ENCODE data around the gene ZFPL1. TPM values are rescaled to one million over a fixed set of nuclear protein-coding genes. Genes with fewer than 3 reads are reported as not detected.

ZFPL1 gene
- total and polyA plus RNA-seq, 4 donors = 34.5 to 45.8 (median 35.2) TPM

GRCh38 chr11:65131895-65132237 is 47.8 kb downstream of the ZFPL1 start:
- 84 to 87% methylated on average over 6 of the region's 6 CpGs for WGBS, 2 donors
- Histone ChIP-seq H3K27me3 (ENCODE audit: control insufficient read depth in 3 of 3, insufficient read depth in 3 of 3, low read length in 2 of 3) (no peaks in the 10 kb centered on the region), H3K4me3 (no peak overlapping the region)

GRCh38 chr11:65132238-65132987 is 48.4 kb downstream of the ZFPL1 start:
- H3K27ac ChIP-seq (ENCODE audit: low read depth in 1 of 2, low read length in 1 of 2) = peak overlapping the region in 1 of 2 donors; percentile 98
- H3K4me3 ChIP-seq = no peak overlapping the region
- DNase-seq (no peak), ATAC-seq (ENCODE audit: insufficient read depth, low FRiP score) (no peak)
- peaks cover 0 to 20% (median 12%) of the 10 kb centered on the region in 5 donors for H3K4me1 ChIP-seq (ENCODE audit: control insufficient read depth in 5 of 5, insufficient read depth in 5 of 5, low read length in 5 of 5)
- H3K9ac ChIP-seq (ENCODE audit: insufficient read depth in 1 of 2, low read length in 2 of 2) = no peak overlapping the region
- no peaks in the 10 kb centered on the region for H3K9me3 ChIP-seq (ENCODE audit: control insufficient read depth in 4 of 4, insufficient read depth in 3 of 4, low read length in 3 of 4)
- TF ChIP-seq CTCF (IDR thresholded peaks at IDR 0.05; ENCODE audit: control extremely low read depth, extremely low read depth) = no peak
- peaks cover 22 to 54% (median 36%) of the 10 kb centered on the region in 4 donors for H3K36me3 ChIP-seq (ENCODE audit: control insufficient read depth in 4 of 4, insufficient read depth in 4 of 4, low read length in 4 of 4)
- no peaks in the 10 kb centered on the region for H3K27me3 ChIP-seq (ENCODE audit: control insufficient read depth in 3 of 3, insufficient read depth in 3 of 3, low read length in 2 of 3)
- 54 to 70% methylated on average over 10 of the region's 10 CpGs for WGBS, 2 donors

More at GRCh38 chr11:65131895-65132237, 47.8 kb downstream of the ZFPL1 start:
- Histone ChIP-seq H3K27ac (ENCODE audit: low read depth in 1 of 2, low read length in 1 of 2) (no peak overlapping the region), H3K9me3 (ENCODE audit: control insufficient read depth in 4 of 4, insufficient read depth in 3 of 4, low read length in 3 of 4) (no peaks in the 10 kb centered on the region), H3K9ac (ENCODE audit: insufficient read depth in 1 of 2, low read length in 2 of 2) (no peak overlapping the region), H3K36me3 (ENCODE audit: control insufficient read depth in 4 of 4, insufficient read depth in 4 of 4, low read length in 4 of 4) (peaks cover 24 to 57% (median 38%) of the 10 kb centered on the region in 4 donors), H3K4me1 (ENCODE audit: control insufficient read depth in 5 of 5, insufficient read depth in 5 of 5, low read length in 5 of 5) (peaks cover 0 to 20% (median 12%) of the 10 kb centered on the region in 5 donors)
- no peak for TF ChIP-seq CTCF (IDR thresholded peaks at IDR 0.05; ENCODE audit: control extremely low read depth, extremely low read depth)
- DNase-seq (no peak), ATAC-seq (ENCODE audit: insufficient read depth, low FRiP score) (no peak)

- TF ChIP-seq CTCF (IDR thresholded peaks at IDR 0.05; ENCODE audit: control extremely low read depth, extremely low read depth) = no peak
- H3K27me3 ChIP-seq (ENCODE audit: control insufficient read depth in 3 of 3, insufficient read depth in 3 of 3, low read length in 2 of 3) = no peaks in the 10 kb centered on the region
- peak overlapping the region; percentile 95 for H3K4me3 ChIP-seq
- DNase-seq (no peak), ATAC-seq (ENCODE audit: insufficient read depth, low FRiP score) (peak; percentile 12)
- peaks cover 0 to 20% (median 12%) of the 10 kb centered on the region in 5 donors for H3K4me1 ChIP-seq (ENCODE audit: control insufficient read depth in 5 of 5, insufficient read depth in 5 of 5, low read length in 5 of 5)
- peaks cover 19 to 47% (median 36%) of the 10 kb centered on the region in 4 donors for H3K36me3 ChIP-seq (ENCODE audit: control insufficient read depth in 4 of 4, insufficient read depth in 4 of 4, low read length in 4 of 4)
- H3K9ac ChIP-seq (ENCODE audit: insufficient read depth in 1 of 2, low read length in 2 of 2) = peak overlapping the region in 1 of 2 donors; percentile 96
- H3K27ac ChIP-seq (ENCODE audit: low read depth in 1 of 2, low read length in 1 of 2) = peak overlapping the region in 1 of 2 donors; percentile 98
- H3K9me3 ChIP-seq (ENCODE audit: control insufficient read depth in 4 of 4, insufficient read depth in 3 of 4, low read length in 3 of 4) = no peaks in the 10 kb centered on the region
- 43 to 46% methylated on average over 18 of the region's 18 CpGs for WGBS, 2 donors
Observed at GRCh38 chr11:65132988-65133700, 49.1 kb downstream of the ZFPL1 start.

Data from lung (tissue), 12 donors.